T-helper 2 cell treated with Interferon-gamma antibody and Interleukin-4, amounts not matched to agents 5 μg/mL and 100 μg/mL, for 36 hours (primary cell): Measurements from ENCODE around the gene TOPORS.
A peak's percentile ranks its signal among the peaks of the same experiment; 100 is the strongest.
"Not testable (repeated sequence)": the region's sequence is repeated elsewhere in the genome, so short reads cannot be mapped to it uniquely, and the experiment has no call there.

ENCODE experiments used
- DNase-seq: peaks from one replicate; pipeline ENCODE4 v3.0.0; 2021; ENCODE audit warnings: low spot score
- H3K27ac Mint-ChIP-seq: one replicate; pipeline ENCODE4 v1.8.0; 2021; ENCODE audit warnings: mild to moderate bottlenecking, mixed read lengths
- H3K27me3 Mint-ChIP-seq: one replicate; pipeline ENCODE4 v1.8.0; 2021; ENCODE audit warnings: low read depth, mixed read lengths
- H3K36me3 Mint-ChIP-seq: one replicate; pipeline ENCODE4 v1.8.0; 2021; ENCODE audit warnings: low read depth, mixed read lengths
- H3K4me1 Mint-ChIP-seq: one replicate; pipeline ENCODE4 v1.8.0; 2021; ENCODE audit warnings: low read depth, mixed read lengths
- H3K4me3 Mint-ChIP-seq: one replicate; pipeline ENCODE4 v1.8.0; 2022; ENCODE audit warnings: mild to moderate bottlenecking, moderate library complexity, mixed read lengths
- H3K9me3 Mint-ChIP-seq: one replicate; pipeline ENCODE4 v1.8.0; 2021; ENCODE audit warnings: mixed read lengths

The TOPORS gene

DNA sequence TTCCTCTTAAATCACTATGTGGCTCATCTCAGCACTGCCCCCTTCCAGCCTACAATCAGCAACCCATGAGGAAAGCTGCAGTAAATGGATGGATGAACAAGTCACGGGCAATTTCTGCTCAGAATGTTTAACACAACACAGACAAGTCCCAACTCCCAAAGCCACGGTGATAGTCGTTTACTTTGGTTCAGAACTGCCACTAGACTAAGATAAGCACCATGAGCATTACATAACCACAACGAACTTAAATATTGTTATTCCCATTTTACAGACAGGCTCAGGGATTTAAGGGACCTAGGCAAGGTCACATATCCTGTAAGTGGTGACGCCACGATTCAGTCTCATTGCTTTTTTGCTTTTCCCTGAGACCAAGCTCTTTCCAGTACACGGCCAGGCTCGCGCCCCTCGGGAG lies 2.2 kb downstream of the TOPORS start:
- H3K27ac Mint-ChIP-seq, result peak overlapping the region; percentile 71
- DNase-seq, result no peak
- H3K4me1 Mint-ChIP-seq, result peaks cover 28% of the 10 kb centered on the region
- peaks cover 19% of the 10 kb centered on the region for H3K36me3 Mint-ChIP-seq
- no peaks in the 10 kb centered on the region for H3K27me3 Mint-ChIP-seq
- peak overlapping the region; percentile 100 for H3K4me3 Mint-ChIP-seq
- H3K9me3 Mint-ChIP-seq, result no peaks in the 10 kb centered on the region

DNA sequence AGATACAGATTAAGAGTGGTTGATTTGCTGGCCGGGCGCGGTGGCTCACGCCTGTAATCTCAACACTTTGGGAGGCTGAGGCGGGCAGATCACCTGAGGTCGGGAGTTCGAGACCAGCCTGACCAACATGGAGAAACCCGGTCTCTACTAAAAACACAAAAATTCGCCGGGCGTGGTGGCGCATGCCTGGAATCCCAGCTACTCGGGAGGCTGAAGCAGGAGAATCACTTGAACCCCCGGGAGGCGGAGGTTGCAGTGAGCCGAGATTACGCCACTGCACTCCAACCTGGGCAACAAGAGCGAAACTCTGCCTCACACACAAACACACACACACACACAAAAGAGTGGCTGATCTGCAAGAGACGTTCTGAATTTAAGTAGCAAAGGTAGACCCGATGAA lies 4.2 kb downstream of the TOPORS start:
- not testable (repeated sequence) for H3K27me3 Mint-ChIP-seq, DNase-seq, H3K4me3 Mint-ChIP-seq, H3K27ac Mint-ChIP-seq, H3K9me3 Mint-ChIP-seq
- Mint-ChIP-seq H3K36me3 (peaks cover 24% of the 10 kb centered on the region), H3K4me1 (peaks cover 24% of the 10 kb centered on the region)

DNA sequence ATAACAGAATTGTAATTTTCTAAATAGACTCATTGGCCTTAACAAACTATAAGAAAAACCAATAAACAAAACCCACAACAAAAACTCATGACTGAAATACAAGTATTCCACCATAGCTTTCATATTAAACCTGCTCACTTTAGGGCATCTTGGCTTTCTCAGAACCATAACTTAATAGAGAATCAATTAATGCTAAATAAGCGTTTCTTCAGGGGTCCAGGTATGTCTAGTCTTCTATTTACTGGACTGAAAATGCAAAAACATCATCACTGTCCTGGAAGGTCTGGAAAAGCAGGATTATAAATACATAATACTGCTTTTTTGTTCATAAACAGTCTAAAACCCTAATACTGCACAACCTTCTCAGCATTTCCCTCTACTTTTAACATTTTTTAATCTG lies 6.5 kb downstream of the TOPORS start:
- H3K9me3 Mint-ChIP-seq, result no peaks in the 10 kb centered on the region
- H3K36me3 Mint-ChIP-seq, result peaks cover 38% of the 10 kb centered on the region
- no peak overlapping the region for H3K27ac Mint-ChIP-seq
- no peak for DNase-seq
- no peak overlapping the region for H3K4me3 Mint-ChIP-seq
- peaks cover 21% of the 10 kb centered on the region for H3K4me1 Mint-ChIP-seq
- no peaks in the 10 kb centered on the region for H3K27me3 Mint-ChIP-seq

DNA sequence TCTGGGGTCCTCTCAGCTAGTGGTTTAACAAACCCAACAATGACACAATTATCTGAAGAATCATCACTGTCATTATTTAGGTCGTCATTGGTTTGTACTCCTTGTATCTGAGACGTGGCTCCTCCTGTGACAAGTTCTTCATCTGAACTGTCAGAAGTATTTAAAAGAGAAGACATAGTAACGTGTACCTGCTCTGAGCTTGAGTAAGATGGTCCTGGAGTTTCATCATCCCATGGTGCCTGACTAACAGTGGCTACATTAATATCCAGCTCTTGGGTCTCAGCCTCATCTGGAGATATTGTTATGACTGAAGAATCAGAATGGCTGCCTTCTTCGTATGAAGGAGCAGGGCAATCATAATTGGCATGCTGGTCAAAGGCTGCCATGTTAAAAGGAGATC lies 9.3 kb downstream of the TOPORS start:
- DNase-seq, result no peak
- H3K9me3 Mint-ChIP-seq, result no peaks in the 10 kb centered on the region

DNA sequence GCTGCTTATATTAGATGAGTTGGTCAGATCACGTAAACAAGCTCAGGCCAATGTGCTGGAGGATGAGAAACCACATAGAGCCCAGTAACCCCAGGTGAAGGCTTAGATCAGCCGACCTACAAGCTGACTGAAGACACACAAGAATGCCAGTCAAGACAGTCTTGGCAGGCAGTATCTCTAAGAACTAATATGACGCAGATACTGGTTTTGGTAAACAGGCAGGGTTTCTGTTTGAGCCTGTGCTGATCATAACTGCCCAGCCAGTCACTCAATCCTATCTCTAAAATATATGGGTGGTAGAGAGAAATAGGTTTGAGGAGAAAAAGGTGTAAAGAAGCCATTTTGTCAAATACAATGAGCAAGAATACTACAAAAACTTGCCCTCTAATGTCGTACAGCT lies 18.6 kb downstream of the TOPORS start:
- no peak for DNase-seq
- Mint-ChIP-seq H3K27ac (no peak overlapping the region), H3K4me1 (no peaks in the 10 kb centered on the region), H3K4me3 (no peak overlapping the region), H3K9me3 (no peaks in the 10 kb centered on the region), H3K36me3 (peaks cover 2% of the 10 kb centered on the region), H3K27me3 (no peaks in the 10 kb centered on the region)

More for the DNA sequence above, 9.3 kb downstream of the TOPORS start:
- Mint-ChIP-seq H3K4me1 (peaks cover 8% of the 10 kb centered on the region), H3K27me3 (no peaks in the 10 kb centered on the region), H3K36me3 (peaks cover 32% of the 10 kb centered on the region), H3K27ac (no peak overlapping the region), H3K4me3 (no peak overlapping the region)

DNA sequence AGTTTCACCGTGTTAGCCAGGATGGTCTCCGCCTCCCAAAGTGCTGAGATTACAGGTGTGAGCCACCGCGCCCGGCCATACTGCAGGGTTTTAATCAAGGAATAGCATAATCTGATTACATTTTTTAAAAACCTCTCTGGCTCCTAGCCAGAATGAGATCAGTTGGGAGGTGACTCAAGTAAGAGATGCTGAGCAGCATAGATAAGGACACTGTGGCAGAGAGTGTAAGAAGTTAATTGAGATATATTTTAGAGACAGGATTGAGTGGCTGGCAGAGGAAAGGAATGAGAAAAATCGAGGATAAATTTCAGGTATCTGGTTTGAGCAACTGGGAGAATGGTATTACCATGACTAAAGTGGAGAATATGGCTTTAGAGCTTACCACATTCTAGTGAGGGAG lies 19.1 kb downstream of the TOPORS start:
- Mint-ChIP-seq H3K27ac (no peak overlapping the region), H3K9me3 (no peaks in the 10 kb centered on the region), H3K4me3 (no peak overlapping the region), H3K36me3 (peaks cover 2% of the 10 kb centered on the region), H3K4me1 (no peaks in the 10 kb centered on the region), H3K27me3 (no peaks in the 10 kb centered on the region)
- no peak for DNase-seq

DNA sequence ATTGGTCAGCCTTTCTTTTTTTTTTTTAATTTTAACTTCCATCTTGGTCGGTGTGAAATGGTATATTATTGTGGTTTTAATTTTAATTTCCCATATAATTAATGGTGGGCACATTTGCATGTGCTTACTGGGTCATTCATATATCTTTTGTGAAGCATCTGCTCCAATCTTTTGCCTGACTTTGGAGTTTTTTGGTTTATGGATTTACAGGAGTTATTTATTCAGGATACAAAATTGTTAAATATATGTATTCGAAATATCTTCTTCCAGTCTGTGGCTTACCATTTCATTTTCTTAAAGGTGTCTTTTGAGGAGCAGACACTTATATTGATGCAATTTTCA lies 25.7 kb downstream of the TOPORS start:
- H3K4me3 Mint-ChIP-seq, result peak overlapping the region; percentile 92
- peaks cover 27% of the 10 kb centered on the region for H3K36me3 Mint-ChIP-seq
- peaks cover 29% of the 10 kb centered on the region for H3K4me1 Mint-ChIP-seq

DNA sequence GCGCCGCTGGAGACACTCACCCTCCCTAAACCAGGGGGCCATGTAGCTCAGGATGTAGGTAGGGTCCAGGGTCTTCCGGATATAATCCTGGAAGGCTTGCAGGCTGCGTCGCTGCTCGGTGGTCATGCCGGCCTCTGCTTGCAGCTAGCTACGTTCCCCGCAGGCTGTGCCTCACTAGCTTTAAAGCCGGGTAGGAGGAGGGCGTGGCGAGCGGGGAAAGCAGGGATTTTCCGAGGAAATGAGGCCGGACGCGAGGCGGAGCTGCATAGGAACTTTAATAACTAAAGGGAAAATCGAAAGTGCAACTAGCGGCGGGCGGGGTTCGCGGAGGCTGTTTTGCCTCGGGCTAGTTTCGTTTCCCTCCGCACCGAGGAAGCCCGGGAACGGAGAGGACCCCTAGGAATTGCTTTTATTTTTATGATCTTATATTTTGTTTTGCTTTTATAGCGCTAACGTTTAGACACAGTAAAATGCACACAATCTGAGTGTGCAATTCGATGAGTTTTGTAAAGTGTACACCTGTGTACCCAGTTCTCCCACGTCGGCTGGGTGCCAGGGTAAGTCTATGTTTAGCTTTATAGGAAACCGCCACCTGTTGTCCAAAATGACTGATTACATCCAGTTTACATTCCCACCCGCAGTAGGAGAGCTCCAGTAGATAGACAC lies 26.2 kb downstream of the TOPORS start, which contains the start of gene RIGI:
RIGI (minus strand) TSS at position 156 of the 666 bp plus-strand sequence; CDS start at position 126, 30 bp downstream.
- H3K4me3 Mint-ChIP-seq, result peak within 1 kb of the TSS; percentile 92
- DNase-seq, result peak; percentile 74
- peak within 1 kb of the TSS; percentile 89 for H3K27ac Mint-ChIP-seq
- peaks cover 32% of the 10 kb centered on the region for H3K36me3 Mint-ChIP-seq
- peaks cover 29% of the 10 kb centered on the region for H3K4me1 Mint-ChIP-seq
- no peaks in the 10 kb centered on the region for H3K27me3 Mint-ChIP-seq
- H3K9me3 Mint-ChIP-seq, result peaks cover 5% of the 10 kb centered on the region

More for the DNA sequence above, 25.7 kb downstream of the TOPORS start:
- H3K9me3 Mint-ChIP-seq, result peaks cover 5% of the 10 kb centered on the region
- H3K27me3 Mint-ChIP-seq, result no peaks in the 10 kb centered on the region
- DNase-seq, result no peak
- H3K27ac Mint-ChIP-seq, result peak overlapping the region; percentile 89

DNA sequence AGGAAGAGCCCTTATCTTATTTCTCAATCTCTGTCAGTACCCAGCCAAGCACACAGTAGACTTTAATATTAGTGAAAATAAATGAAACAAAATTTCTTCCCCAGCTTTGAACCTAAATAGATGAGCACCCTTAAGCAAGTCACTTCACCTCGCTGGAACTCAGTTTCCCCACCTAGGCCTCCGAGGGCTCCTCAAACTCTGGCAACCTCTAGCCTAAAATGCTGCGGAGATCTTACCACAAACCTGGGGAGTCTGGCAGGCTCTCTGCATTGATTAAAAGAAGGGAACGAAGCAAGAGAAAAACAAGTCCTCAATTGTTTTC lies 26.7 kb downstream of the TOPORS start:
- H3K27me3 Mint-ChIP-seq, result no peaks in the 10 kb centered on the region
- no peak for DNase-seq
- peaks cover 29% of the 10 kb centered on the region for H3K4me1 Mint-ChIP-seq

DNA sequence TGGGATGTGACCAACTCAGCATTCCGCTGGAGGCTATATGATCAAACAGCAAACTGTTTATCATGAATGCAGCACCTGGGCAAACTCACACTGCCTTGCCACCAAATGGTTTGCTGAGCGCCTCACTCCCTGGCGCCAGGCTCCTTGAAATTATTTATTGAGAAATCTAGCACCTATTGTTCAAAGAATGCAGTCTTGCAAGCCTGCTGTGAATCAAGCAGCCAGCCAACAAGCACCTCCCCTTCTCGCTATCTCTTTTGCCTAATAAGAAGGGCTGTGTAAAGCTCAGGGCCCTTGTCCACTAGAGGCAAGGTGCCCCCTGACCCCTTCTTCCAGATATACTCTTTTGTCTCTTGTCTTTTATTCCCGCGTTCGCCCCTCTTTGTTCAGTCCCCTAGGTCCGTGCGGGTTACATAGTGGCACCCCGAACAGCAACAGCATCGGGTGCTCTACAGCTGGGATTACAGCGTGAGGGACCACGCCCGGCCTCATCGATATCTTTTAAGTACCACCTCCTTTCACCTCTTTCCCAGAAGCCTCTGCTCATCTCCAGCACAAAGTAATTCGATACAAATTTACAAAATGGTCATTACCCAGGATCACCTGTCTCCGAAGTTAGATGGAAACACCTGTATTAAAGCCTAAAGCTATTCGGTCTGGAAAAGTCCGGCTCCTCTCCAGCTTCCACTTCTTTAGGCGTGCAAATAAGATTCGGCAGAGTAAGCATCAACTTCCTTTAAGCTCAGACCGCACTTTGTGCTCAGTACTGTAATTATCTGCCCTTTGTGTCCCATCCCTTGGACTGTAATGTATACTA lies 27.3 kb downstream of the TOPORS start:
- peak overlapping the region; percentile 92 for H3K4me3 Mint-ChIP-seq
- peak overlapping the region; percentile 89 for H3K27ac Mint-ChIP-seq
- H3K4me1 Mint-ChIP-seq, result peaks cover 29% of the 10 kb centered on the region
- peaks cover 35% of the 10 kb centered on the region for H3K36me3 Mint-ChIP-seq
- H3K27me3 Mint-ChIP-seq, result no peaks in the 10 kb centered on the region
- DNase-seq, result peak; percentile 7
- peaks cover 5% of the 10 kb centered on the region for H3K9me3 Mint-ChIP-seq

More for the DNA sequence above, 26.7 kb downstream of the TOPORS start:
- peak overlapping the region; percentile 92 for H3K4me3 Mint-ChIP-seq
- H3K27ac Mint-ChIP-seq, result peak overlapping the region; percentile 89
- H3K9me3 Mint-ChIP-seq, result peaks cover 5% of the 10 kb centered on the region
- peaks cover 33% of the 10 kb centered on the region for H3K36me3 Mint-ChIP-seq

DNA sequence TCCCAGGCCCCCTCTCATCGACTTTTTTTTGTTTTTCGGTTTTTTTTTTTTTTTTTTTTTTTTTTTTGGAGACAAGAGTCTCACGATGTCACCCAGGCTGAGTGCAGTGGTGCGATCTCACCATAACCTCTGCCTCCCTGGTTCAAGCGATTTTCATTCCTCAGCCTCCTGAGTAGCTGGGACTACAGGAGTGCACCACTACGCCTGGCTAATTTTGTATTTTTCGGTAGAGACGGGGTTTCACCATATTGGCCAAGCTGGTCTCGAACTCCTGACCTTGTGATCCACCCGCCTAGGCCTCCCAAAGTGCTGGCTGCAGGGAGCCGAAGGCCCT lies 27.9 kb downstream of the TOPORS start:
- H3K36me3 Mint-ChIP-seq, result peaks cover 35% of the 10 kb centered on the region
- not testable (repeated sequence) for DNase-seq, H3K9me3 Mint-ChIP-seq, H3K27me3 Mint-ChIP-seq, H3K27ac Mint-ChIP-seq
- peaks cover 29% of the 10 kb centered on the region for H3K4me1 Mint-ChIP-seq
- peak overlapping the region; percentile 92 for H3K4me3 Mint-ChIP-seq

DNA sequence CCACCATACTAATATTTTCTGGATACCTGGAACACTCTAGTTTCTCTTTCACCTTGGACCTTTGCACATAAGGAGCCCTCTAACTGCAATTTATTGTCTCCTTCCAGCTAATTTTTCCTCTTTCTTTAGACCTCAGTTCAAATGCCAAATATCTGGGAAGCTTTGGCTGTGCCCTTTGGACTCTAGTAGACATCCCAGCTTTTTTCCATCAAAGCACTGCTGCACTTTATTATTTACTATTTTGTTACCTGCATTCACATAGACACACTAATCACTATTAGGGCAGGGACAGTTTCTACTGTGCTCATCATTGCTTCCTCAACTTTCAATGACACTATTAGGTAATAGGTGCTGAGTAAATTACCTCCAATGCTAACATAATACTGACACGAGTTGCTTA lies 28.5 kb downstream of the TOPORS start:
- H3K27me3 Mint-ChIP-seq, result no peaks in the 10 kb centered on the region
- H3K4me3 Mint-ChIP-seq, result peak overlapping the region; percentile 92
- H3K27ac Mint-ChIP-seq, result peak overlapping the region; percentile 24
- H3K9me3 Mint-ChIP-seq, result peaks cover 5% of the 10 kb centered on the region
- H3K36me3 Mint-ChIP-seq, result peaks cover 36% of the 10 kb centered on the region
- H3K4me1 Mint-ChIP-seq, result peaks cover 29% of the 10 kb centered on the region
- DNase-seq, result no peak

DNA sequence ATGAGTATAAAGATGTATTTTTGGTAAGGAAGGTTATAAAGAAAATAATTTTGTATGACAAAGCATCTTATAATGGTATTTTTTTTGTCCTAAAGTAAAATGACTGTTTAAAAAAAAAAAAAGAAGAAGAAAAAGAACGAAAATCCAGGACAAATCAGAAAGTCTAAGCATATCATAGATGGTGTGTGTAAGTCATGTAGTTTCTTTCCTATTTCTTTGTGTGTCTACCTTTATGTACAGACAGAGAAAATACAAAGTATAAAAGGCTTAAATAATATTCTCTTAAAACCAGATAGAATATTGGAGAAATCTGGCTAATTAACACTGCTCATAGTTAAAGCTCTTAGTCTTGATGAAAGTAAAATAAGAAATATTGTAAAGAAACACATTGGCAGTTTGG lies 34.1 kb downstream of the TOPORS start:
- Mint-ChIP-seq H3K9me3 (peaks cover 21% of the 10 kb centered on the region), H3K27ac (no peak overlapping the region), H3K36me3 (peaks cover 57% of the 10 kb centered on the region), H3K4me1 (peaks cover 7% of the 10 kb centered on the region), H3K4me3 (no peak overlapping the region), H3K27me3 (no peaks in the 10 kb centered on the region)
- no peak for DNase-seq

DNA sequence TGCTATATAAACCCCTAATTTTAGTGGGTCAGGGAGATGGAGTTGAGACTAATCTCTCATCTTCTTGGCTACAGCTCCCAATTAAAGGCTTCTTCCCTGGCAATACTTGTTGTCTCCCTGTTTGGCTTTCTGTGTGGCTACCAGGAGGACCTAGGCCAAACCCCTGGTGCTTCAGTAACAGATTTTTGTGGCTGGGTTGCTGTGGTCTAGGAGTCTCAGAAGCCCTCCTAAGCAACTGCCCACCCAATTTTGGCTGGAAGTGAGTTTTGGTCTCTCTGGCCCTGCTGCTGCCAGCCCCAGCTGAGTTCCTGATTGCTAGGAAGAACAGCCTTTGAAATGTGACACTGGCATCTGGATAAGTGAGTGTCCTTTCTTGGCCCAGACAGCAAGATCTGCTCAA lies 36.1 kb downstream of the TOPORS start:
- Mint-ChIP-seq H3K27ac (no peak overlapping the region), H3K27me3 (no peaks in the 10 kb centered on the region), H3K36me3 (peaks cover 42% of the 10 kb centered on the region), H3K4me3 (no peak overlapping the region), H3K9me3 (peaks cover 19% of the 10 kb centered on the region), H3K4me1 (peaks cover 9% of the 10 kb centered on the region)
- no peak for DNase-seq
